Measurements from ENCODE around the gene HCFC1R1.

DNA sequence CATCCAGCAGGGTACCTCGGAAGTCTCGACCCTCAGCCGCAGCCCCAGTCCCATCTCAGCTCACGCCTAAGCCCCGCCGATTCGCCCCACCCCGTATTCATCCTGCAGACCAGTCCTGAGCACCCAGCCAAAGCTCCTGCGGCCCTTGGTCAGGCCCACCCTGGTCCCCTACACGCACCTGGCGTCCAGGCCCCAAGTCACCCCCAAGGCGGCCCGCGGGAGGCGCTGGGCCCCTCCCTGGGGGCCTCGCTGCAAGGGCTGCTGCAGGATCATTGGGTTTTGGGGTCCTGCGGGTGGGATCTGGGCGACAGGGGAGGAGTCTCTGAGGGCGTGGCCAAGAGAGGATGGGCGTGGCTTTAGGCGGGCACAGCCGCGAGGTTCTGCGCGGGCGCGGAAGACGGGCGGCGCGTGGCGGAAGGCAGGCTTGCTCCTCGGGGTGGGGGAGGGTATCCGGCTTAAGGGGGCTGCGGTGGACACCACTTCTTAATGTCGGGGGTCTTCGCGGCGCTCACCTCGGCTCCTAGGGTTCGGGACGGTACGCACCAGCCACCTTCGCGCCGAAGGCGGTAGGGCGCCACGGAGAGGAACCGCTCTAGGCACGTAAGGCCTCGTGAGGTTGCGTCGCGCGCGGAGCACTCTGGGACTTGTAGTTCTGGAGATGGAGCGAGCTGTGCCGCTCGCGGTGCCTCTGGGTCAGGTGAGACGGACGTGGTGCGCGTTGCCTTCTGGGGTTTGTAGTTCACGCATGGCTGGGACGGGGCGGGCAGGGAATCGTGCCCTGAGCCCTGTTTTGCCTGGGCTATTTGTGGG is at the start of gene HCFC1R1, which contains the start of gene THOC6:
- TF ChIP-seq, protein P1, sequence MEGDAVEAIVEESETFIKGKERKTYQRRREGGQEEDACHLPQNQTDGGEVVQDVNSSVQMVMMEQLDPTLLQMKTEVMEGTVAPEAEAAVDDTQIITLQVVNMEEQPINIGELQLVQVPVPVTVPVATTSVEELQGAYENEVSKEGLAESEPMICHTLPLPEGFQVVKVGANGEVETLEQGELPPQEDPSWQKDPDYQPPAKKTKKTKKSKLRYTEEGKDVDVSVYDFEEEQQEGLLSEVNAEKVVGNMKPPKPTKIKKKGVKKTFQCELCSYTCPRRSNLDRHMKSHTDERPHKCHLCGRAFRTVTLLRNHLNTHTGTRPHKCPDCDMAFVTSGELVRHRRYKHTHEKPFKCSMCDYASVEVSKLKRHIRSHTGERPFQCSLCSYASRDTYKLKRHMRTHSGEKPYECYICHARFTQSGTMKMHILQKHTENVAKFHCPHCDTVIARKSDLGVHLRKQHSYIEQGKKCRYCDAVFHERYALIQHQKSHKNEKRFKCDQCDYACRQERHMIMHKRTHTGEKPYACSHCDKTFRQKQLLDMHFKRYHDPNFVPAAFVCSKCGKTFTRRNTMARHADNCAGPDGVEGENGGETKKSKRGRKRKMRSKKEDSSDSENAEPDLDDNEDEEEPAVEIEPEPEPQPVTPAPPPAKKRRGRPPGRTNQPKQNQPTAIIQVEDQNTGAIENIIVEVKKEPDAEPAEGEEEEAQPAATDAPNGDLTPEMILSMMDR (IDR thresholded peaks at IDR 0.05) = peak in 2 of 6 experiments; percentile 2 to 33
- TF ChIP-seq POLR2A (IDR thresholded peaks at IDR 0.05) = peak in 2 of 4 donors; percentile 62 to 66
